ENCODE data around the gene GAB2. TPM values are rescaled to one million over a fixed set of nuclear protein-coding genes. Genes with fewer than 3 reads are reported as not detected.

Gene GAB2
- total RNA-seq, 1 experiment from 2014 or later, result 3.3 TPM

GRCh38 chr11:78351193-78351592, 66.4 kb downstream of the GAB2 start:
- Histone ChIP-seq H2BK20ac (ENCODE audit: low read depth, low read length, poor library complexity, severe bottlenecking) (no peak overlapping the region), H2AFZ (ENCODE audit: low read length) (no peak overlapping the region), H3K4ac (ENCODE audit: low read depth, low read length) (no peak overlapping the region), H3K14ac (ENCODE audit: insufficient read depth, low read length) (no peak overlapping the region), H3K18ac (ENCODE audit: insufficient read length, low read depth, low read length) (no peak overlapping the region), H3K4me1 (ENCODE audit: insufficient read depth, low read length) (peaks cover 5% of the 10 kb centered on the region), H3K4me2 (ENCODE audit: insufficient read depth, insufficient read length, low read length) (no peak overlapping the region), H3K27me3 (ENCODE audit: insufficient read depth, low read length) (no peaks in the 10 kb centered on the region), H2BK15ac (ENCODE audit: low read depth, low read length) (no peak overlapping the region), H2BK12ac (ENCODE audit: insufficient read length, low read depth, low read length) (no peak overlapping the region), H4K20me1 (ENCODE audit: control insufficient read depth, insufficient read depth, insufficient read length) (no peaks in the 10 kb centered on the region), H3K23me2 (ENCODE audit: insufficient read length, low read depth, low read length, poor library complexity, severe bottlenecking) (no peaks in the 10 kb centered on the region), H3K9me3 (ENCODE audit: control insufficient read depth, low read depth, low read length) (no peaks in the 10 kb centered on the region), H3K27ac (ENCODE audit: insufficient read length, low read depth, low read length) (no peak overlapping the region), H3K23ac (ENCODE audit: insufficient read length, low read depth, low read length) (no peak overlapping the region), H3K56ac (ENCODE audit: insufficient read length, low read depth, low read length) (no peak overlapping the region), H2AK5ac (ENCODE audit: insufficient read length, low read length) (no peak overlapping the region), H3K9ac (ENCODE audit: extremely low read depth, insufficient read length, low read length) (no peak overlapping the region), H4K5ac (ENCODE audit: insufficient read length, low read depth, low read length) (no peak overlapping the region), H3K79me2 (ENCODE audit: insufficient read depth, low read length) (no peaks in the 10 kb centered on the region), H4K8ac (replicated peaks; ENCODE audit: insufficient read length, low read depth, low read length) (no peak overlapping the region), H2BK5ac (ENCODE audit: insufficient read length, low read length) (no peak overlapping the region), H3T11ph (ENCODE audit: low read length) (no peak overlapping the region), H2BK120ac (ENCODE audit: low read depth, low read length, poor library complexity, severe bottlenecking) (no peak overlapping the region), H3K79me1 (ENCODE audit: insufficient read depth, low read depth, low read length, poor library complexity, severe bottlenecking) (no peaks in the 10 kb centered on the region), H4K91ac (ENCODE audit: insufficient read length, low read depth, low read length) (no peak overlapping the region)
- H3K27ac Mint-ChIP-seq, result no peak overlapping the region
- no peak for DNase-seq
- H3K9me3 Mint-ChIP-seq, result no peaks in the 10 kb centered on the region
- H3K4me1 Mint-ChIP-seq, result peaks cover 27 to 36% of the 10 kb centered on the region in 2 experiments
- H3K4me3 Mint-ChIP-seq, result no peak overlapping the region
- no peaks in the 10 kb centered on the region; the same call in 1 of the 2 replicates for H3K27me3 Mint-ChIP-seq (ENCODE audit: low read depth)
- no CpG with 5 or more reads among the region's 3 CpGs for WGBS (ENCODE audit: extremely low coverage, insufficient read length, low lambda C conversion rate)
- no peaks in the 10 kb centered on the region for H3K36me3 Mint-ChIP-seq (ENCODE audit: insufficient read depth in 1 of 3, low read depth in 3 of 3)
- no peak for TF ChIP-seq CTCF (conservative IDR thresholded peaks at IDR 0.05)

Measured in H9 (cell line).